K562 (cell line): ENCODE results near the gene SDS. TPM values are rescaled to one million over a fixed set of nuclear protein-coding genes. Genes with fewer than 3 reads are reported as not detected.
A peak's percentile ranks its signal among the peaks of the same experiment; 100 is the strongest.

Experiments
- ARID1B ChIP-seq: fragments of 450-650 bp; IDR thresholded peaks from 2 replicates; pipeline ENCODE4 v1.6.1; 2016; ENCODE audit warnings: antibody characterized with exemption, mild to moderate bottlenecking, inconsistent platforms
- CBFA2T3 ChIP-seq: fragments of 450-650 bp; IDR thresholded peaks from 2 replicates; pipeline ENCODE4 v1.6.1; 2017
- ELF2 ChIP-seq: fragments of 250-450 bp; sonication (Bioruptor Pico); IDR thresholded peaks from 2 replicates; pipeline ENCODE4 v1.5.0; 2021; ENCODE audit warnings: mild to moderate bottlenecking
- EP300 ChIP-seq: IDR thresholded peaks from 2 replicates; pipeline ENCODE4 v1.6.1; 2012; ENCODE audit warnings: low read length, improper control_type of control experiment
- IFI16 ChIP-seq: fragments of 250-450 bp; sonication (Bioruptor Pico); IDR thresholded peaks from 2 replicates; pipeline ENCODE4 v2.1.2; 2022; ENCODE audit warnings: mild to moderate bottlenecking, inconsistent platforms
- KDM1A ChIP-seq, 2 experiments: fragments of 450-650 bp; IDR thresholded peaks; 2 replicates each; pipeline ENCODE4 v1.6.1; 2016; ENCODE audit warnings: mild to moderate bottlenecking in 2 of 2
- LEF1 ChIP-seq: fragments of 450-650 bp; IDR thresholded peaks from 2 replicates; pipeline ENCODE4 v1.6.1; 2016; ENCODE audit warnings: mild to moderate bottlenecking
- MTA2 ChIP-seq: fragments of 450-650 bp; IDR thresholded peaks from 2 replicates; pipeline ENCODE4 v1.6.1; 2016; ENCODE audit warnings: low read depth
- TAL1 ChIP-seq: fragments of 450-650 bp; IDR thresholded peaks from 2 replicates; pipeline ENCODE4 v1.6.1; 2016; ENCODE audit warnings: mild to moderate bottlenecking
- TCF3 ChIP-seq: sonication (generic); formaldehyde crosslinking; IDR thresholded peaks from 2 replicates; pipeline ENCODE4 v1.4.0; 2020; ENCODE audit warnings: mild to moderate bottlenecking, missing genetic modification reagents
- TEAD4 ChIP-seq, 2 experiments: sonication (generic) in 1 of 2; formaldehyde crosslinking in 1 of 2; IDR thresholded peaks; 2 replicates each; pipeline versions ENCODE4 v1.6.1 to v1.8.0; 2012 to 2022; ENCODE audit warnings: borderline replicate concordance in 1 of 2, inconsistent platforms in 1 of 2, low read length in 1 of 2, mild to moderate bottlenecking in 1 of 2, missing genetic modification reagents in 1 of 2
- ZFP36 ChIP-seq: fragments of 150-350 bp; IDR thresholded peaks from 2 replicates; pipeline ENCODE4 v1.6.1; 2018; ENCODE audit warnings: low read length, low read depth; ENCODE audit not compliant: partially characterized antibody
- ZNF24 ChIP-seq: fragments of 450-650 bp; IDR thresholded peaks from 2 replicates; pipeline ENCODE4 v1.6.1; 2016
- polyA plus RNA-seq, 8 experiments: library from polyadenylated mRNA; depleted of rRNA in 4 of 8; stranded (reverse) in 5 of 8; unstranded in 3 of 8; fragments of >200 nt; fragmentation: Nextera tagmentation in 2 of 8; fragmentation: Illumina TruSeq in 1 of 8; extraction: Ambion mirVana in 2 of 8; extraction: Trizol in 1 of 8; gene quantifications; 2 replicates each; pipeline versions ENCODE4 v1.2.1 to v1.2.3, GENCODE V29; 2011 to 2014; ENCODE audit warnings: inconsistent platforms in 1 of 8, missing spikeins in 1 of 8
- total RNA-seq, 7 experiments: library from RNA; depleted of rRNA in 6 of 7; stranded (reverse); fragments of >200 nt in 6 of 7; fragmentation: Illumina TruSeq in 2 of 7; extraction: Trizol in 2 of 7; gene quantifications; 2 replicates each; pipeline versions ENCODE4 v1.2.1 to v1.2.3, GENCODE V29; 2011 to 2021; ENCODE audit warnings: low replicate concordance in 1 of 7
- TF ChIP-seq, protein P1 (sequence below), 2 experiments: fragments of 450-650 bp; conservative IDR thresholded peaks; 2 replicates each; pipeline ENCODE4 v1.6.1; 2017; ENCODE audit warnings: mild to moderate bottlenecking in 2 of 2, moderate library complexity in 2 of 2
- TF ChIP-seq, protein P2 (sequence below): fragments of 250-450 bp; sonication (Bioruptor Pico); IDR thresholded peaks from 2 replicates; pipeline ENCODE4 v1.8.0; 2022; ENCODE audit warnings: inconsistent platforms
- TF ChIP-seq, protein P3 (sequence below): sonication (generic); formaldehyde crosslinking; IDR thresholded peaks from 2 replicates; pipeline ENCODE4 v1.8.0; 2022; ENCODE audit warnings: missing genetic modification reagents, mild to moderate bottlenecking, moderate library complexity, borderline replicate concordance
- TF ChIP-seq, protein P4 (sequence below): fragments of 200-800 bp; sonication (Bioruptor generic); IDR thresholded peaks from 2 replicates; pipeline ENCODE4 v1.6.1; 2017; ENCODE audit warnings: missing genetic modification characterization, missing compliant biosample characterization

Gene SDS
- total and polyA plus RNA-seq, 9 of the 15 experiments (the other 6 are each of a cell fraction or from before 2014, with no cell fraction given), result 0.07 to 1.1 (median 0.12) TPM; not detected in 1

DNA sequence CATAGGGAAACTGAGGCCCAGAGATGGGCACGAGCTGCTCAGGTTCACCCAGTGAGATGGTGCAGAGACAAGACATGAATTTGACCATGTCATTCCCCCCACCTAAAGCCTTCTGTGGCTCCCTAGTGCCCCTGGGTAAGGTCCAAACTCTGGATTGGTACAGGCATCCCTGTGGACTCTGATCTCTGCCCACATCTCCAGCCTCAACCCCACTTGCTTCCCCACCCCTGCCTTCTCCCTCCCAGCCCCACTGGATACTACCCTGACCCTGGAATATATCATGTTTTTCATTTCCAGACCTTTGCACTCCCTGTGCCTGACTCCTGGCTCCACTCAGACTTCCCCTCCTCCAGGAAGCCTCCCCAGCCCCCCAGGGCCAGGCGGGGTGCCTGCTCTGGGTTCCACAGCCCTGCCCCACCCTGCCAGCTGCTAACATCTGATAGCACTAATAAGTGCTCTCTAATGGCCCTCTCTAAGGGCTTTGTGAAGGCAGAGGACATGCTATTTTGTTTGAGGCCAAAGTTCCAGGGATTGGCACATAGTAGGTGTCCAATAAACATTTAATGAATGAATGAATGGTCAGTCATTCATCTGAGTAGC, 17.4 kb upstream of the SDS start (continued):
- TF ChIP-seq, protein P1, sequence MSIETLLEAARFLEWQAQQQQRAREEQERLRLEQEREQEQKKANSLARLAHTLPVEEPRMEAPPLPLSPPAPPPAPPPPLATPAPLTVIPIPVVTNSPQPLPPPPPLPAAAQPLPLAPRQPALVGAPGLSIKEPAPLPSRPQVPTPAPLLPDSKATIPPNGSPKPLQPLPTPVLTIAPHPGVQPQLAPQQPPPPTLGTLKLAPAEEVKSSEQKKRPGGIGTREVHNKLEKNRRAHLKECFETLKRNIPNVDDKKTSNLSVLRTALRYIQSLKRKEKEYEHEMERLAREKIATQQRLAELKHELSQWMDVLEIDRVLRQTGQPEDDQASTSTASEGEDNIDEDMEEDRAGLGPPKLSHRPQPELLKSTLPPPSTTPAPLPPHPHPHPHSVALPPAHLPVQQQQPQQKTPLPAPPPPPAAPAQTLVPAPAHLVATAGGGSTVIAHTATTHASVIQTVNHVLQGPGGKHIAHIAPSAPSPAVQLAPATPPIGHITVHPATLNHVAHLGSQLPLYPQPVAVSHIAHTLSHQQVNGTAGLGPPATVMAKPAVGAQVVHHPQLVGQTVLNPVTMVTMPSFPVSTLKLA (conservative IDR thresholded peaks at IDR 0.05), result no peak
- TF ChIP-seq MTA2 (peak; percentile 42; the same call in 1 of the 2 replicates), KDM1A (IDR thresholded peaks at IDR 0.05) (0 out of 4 replicates have a peak, but pooled peaks of 1 of the 2 experiments have one; percentile 21), TCF3 (CRISPR knock-in tag) (peak; percentile 55), IFI16 (CRISPR knock-in tag) (no peak), ARID1B (peak; percentile 70), LEF1 (peak; percentile 42; the same call in 1 of the 2 replicates), TAL1 (peak; percentile 45; the same call in 1 of the 2 replicates), ZFP36 (peak; percentile 74), ZNF24 (peak; percentile 76), ELF2 (CRISPR knock-in tag) (no peak), CBFA2T3 (peak; percentile 56), TEAD4 (IDR thresholded peaks at IDR 0.05; ENCODE audit: low read length) (peak; percentile 55; the same call in 1 of the 2 replicates), TEAD4 (CRISPR knock-in tag; IDR thresholded peaks at IDR 0.05; ENCODE audit: borderline replicate concordance) (no peak), EP300 (0 out of 2 replicates have a peak, but pooled peaks have one; percentile 13)
- TF ChIP-seq, protein P2, sequence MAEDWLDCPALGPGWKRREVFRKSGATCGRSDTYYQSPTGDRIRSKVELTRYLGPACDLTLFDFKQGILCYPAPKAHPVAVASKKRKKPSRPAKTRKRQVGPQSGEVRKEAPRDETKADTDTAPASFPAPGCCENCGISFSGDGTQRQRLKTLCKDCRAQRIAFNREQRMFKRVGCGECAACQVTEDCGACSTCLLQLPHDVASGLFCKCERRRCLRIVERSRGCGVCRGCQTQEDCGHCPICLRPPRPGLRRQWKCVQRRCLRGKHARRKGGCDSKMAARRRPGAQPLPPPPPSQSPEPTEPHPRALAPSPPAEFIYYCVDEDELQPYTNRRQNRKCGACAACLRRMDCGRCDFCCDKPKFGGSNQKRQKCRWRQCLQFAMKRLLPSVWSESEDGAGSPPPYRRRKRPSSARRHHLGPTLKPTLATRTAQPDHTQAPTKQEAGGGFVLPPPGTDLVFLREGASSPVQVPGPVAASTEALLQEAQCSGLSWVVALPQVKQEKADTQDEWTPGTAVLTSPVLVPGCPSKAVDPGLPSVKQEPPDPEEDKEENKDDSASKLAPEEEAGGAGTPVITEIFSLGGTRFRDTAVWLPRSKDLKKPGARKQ (CRISPR knock-in tag), result no peak
- TF ChIP-seq, protein P3, sequence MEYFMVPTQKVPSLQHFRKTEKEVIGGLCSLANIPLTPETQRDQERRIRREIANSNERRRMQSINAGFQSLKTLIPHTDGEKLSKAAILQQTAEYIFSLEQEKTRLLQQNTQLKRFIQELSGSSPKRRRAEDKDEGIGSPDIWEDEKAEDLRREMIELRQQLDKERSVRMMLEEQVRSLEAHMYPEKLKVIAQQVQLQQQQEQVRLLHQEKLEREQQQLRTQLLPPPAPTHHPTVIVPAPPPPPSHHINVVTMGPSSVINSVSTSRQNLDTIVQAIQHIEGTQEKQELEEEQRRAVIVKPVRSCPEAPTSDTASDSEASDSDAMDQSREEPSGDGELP (CRISPR knock-in tag), result peak; percentile 41; the same call in 1 of the 2 replicates
- TF ChIP-seq, protein P4, sequence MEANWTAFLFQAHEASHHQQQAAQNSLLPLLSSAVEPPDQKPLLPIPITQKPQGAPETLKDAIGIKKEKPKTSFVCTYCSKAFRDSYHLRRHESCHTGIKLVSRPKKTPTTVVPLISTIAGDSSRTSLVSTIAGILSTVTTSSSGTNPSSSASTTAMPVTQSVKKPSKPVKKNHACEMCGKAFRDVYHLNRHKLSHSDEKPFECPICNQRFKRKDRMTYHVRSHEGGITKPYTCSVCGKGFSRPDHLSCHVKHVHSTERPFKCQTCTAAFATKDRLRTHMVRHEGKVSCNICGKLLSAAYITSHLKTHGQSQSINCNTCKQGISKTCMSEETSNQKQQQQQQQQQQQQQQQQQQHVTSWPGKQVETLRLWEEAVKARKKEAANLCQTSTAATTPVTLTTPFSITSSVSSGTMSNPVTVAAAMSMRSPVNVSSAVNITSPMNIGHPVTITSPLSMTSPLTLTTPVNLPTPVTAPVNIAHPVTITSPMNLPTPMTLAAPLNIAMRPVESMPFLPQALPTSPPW, result peak; percentile 25; the same call in 1 of the 2 replicates
